ENCODE results near the gene ILF2. TPM values are rescaled to one million over a fixed set of nuclear protein-coding genes. Genes with fewer than 3 reads are reported as not detected.
"Not testable (repeated sequence)": the region's sequence is repeated elsewhere in the genome, so short reads cannot be mapped to it uniquely, and the experiment has no call there.

ILF2 gene
- total RNA-seq, result 148 TPM

GRCh38 chr1:153670859-153671627 lies at the start of gene ILF2:
ILF2 (minus strand) TSS chr1:153670993; CDS start chr1:153670922, 71 bp downstream.
- H3K36me3 ChIP-seq (ENCODE audit: control insufficient read depth in 3 of 3, insufficient read depth in 3 of 3, low read length in 3 of 3), result peaks cover 29 to 31% (median 31%) of the 10 kb centered on the region in 3 donors
- peak within 1 kb of the TSS; percentile 91 to 96 (median 94) for H3K9ac ChIP-seq (ENCODE audit: low read depth in 1 of 3, low read length in 3 of 3)
- H3K27me3 ChIP-seq (ENCODE audit: control insufficient read depth in 3 of 3, insufficient read depth in 3 of 3, low read length in 3 of 3), result no peaks in the 10 kb centered on the region
- no peaks in the 10 kb centered on the region for H3K9me3 ChIP-seq (ENCODE audit: control insufficient read depth in 3 of 3, low read length in 3 of 3)
- peak within 1 kb of the TSS; percentile 92 for H3K27ac ChIP-seq (ENCODE audit: low read depth, low read length)
- peak within 1 kb of the TSS; percentile 86 to 97 (median 95) for H3K4me3 ChIP-seq (ENCODE audit: low read length in 3 of 3)
- peaks cover 13 to 16% (median 15%) of the 10 kb centered on the region in 3 donors for H3K4me1 ChIP-seq (ENCODE audit: control insufficient read depth in 3 of 3, insufficient read depth in 3 of 3, low read length in 3 of 3)

GRCh38 chr1:153717330-153717729 lies 46.5 kb upstream of the ILF2 start:
- H3K27me3 ChIP-seq (ENCODE audit: control insufficient read depth in 3 of 3, insufficient read depth in 3 of 3, low read length in 3 of 3), result no peaks in the 10 kb centered on the region
- H3K4me1 ChIP-seq (ENCODE audit: control insufficient read depth in 3 of 3, insufficient read depth in 3 of 3, low read length in 3 of 3), result no peaks in the 10 kb centered on the region
- H3K27ac ChIP-seq (ENCODE audit: low read depth, low read length), result no peak overlapping the region
- H3K4me3 ChIP-seq (ENCODE audit: low read length in 3 of 3), result no peak overlapping the region
- H3K9me3 ChIP-seq (ENCODE audit: control insufficient read depth in 3 of 3, low read length in 3 of 3), result no peaks in the 10 kb centered on the region
- H3K36me3 ChIP-seq (ENCODE audit: control insufficient read depth in 3 of 3, insufficient read depth in 3 of 3, low read length in 3 of 3), result no peaks in the 10 kb centered on the region
- H3K9ac ChIP-seq (ENCODE audit: low read depth in 1 of 3, low read length in 3 of 3), result no peak overlapping the region

- H3K9ac ChIP-seq (ENCODE audit: low read depth in 1 of 3, low read length in 3 of 3); H3K4me3 ChIP-seq (ENCODE audit: low read length in 3 of 3); H3K9me3 ChIP-seq (ENCODE audit: control insufficient read depth in 3 of 3, low read length in 3 of 3); H3K4me1 ChIP-seq (ENCODE audit: control insufficient read depth in 3 of 3, insufficient read depth in 3 of 3, low read length in 3 of 3); H3K36me3 ChIP-seq (ENCODE audit: control insufficient read depth in 3 of 3, insufficient read depth in 3 of 3, low read length in 3 of 3); H3K27me3 ChIP-seq (ENCODE audit: control insufficient read depth in 3 of 3, insufficient read depth in 3 of 3, low read length in 3 of 3); H3K27ac ChIP-seq (ENCODE audit: low read depth, low read length): not testable (repeated sequence)
These were observed 45.4 kb upstream of the ILF2 start for GRCh38 chr1:153716211-153716610.

GRCh38 chr1:153711026-153711425 lies 40.2 kb upstream of the ILF2 start:
- no peaks in the 10 kb centered on the region for H3K9me3 ChIP-seq (ENCODE audit: control insufficient read depth in 3 of 3, low read length in 3 of 3)
- H3K27me3 ChIP-seq (ENCODE audit: control insufficient read depth in 3 of 3, insufficient read depth in 3 of 3, low read length in 3 of 3), result no peaks in the 10 kb centered on the region
- H3K4me3 ChIP-seq (ENCODE audit: low read length in 3 of 3), result no peak overlapping the region
- no peaks in the 10 kb centered on the region for H3K36me3 ChIP-seq (ENCODE audit: control insufficient read depth in 3 of 3, insufficient read depth in 3 of 3, low read length in 3 of 3)
- no peak overlapping the region for H3K9ac ChIP-seq (ENCODE audit: low read depth in 1 of 3, low read length in 3 of 3)
- no peaks in the 10 kb centered on the region for H3K4me1 ChIP-seq (ENCODE audit: control insufficient read depth in 3 of 3, insufficient read depth in 3 of 3, low read length in 3 of 3)
- no peak overlapping the region for H3K27ac ChIP-seq (ENCODE audit: low read depth, low read length)

GRCh38 chr1:153705484-153705883 lies 34.7 kb upstream of the ILF2 start:
- H3K27ac ChIP-seq (ENCODE audit: low read depth, low read length), result no peak overlapping the region
- H3K4me1 ChIP-seq (ENCODE audit: control insufficient read depth in 3 of 3, insufficient read depth in 3 of 3, low read length in 3 of 3), result no peaks in the 10 kb centered on the region
- H3K9me3 ChIP-seq (ENCODE audit: control insufficient read depth in 3 of 3, low read length in 3 of 3), result no peaks in the 10 kb centered on the region
- H3K27me3 ChIP-seq (ENCODE audit: control insufficient read depth in 3 of 3, insufficient read depth in 3 of 3, low read length in 3 of 3), result no peaks in the 10 kb centered on the region
- no peak overlapping the region for H3K4me3 ChIP-seq (ENCODE audit: low read length in 3 of 3)
- H3K36me3 ChIP-seq (ENCODE audit: control insufficient read depth in 3 of 3, insufficient read depth in 3 of 3, low read length in 3 of 3), result no peaks in the 10 kb centered on the region
- no peak overlapping the region for H3K9ac ChIP-seq (ENCODE audit: low read depth in 1 of 3, low read length in 3 of 3)

GRCh38 chr1:153699768-153700167 lies 29.0 kb upstream of the ILF2 start:
- H3K27me3 ChIP-seq (ENCODE audit: control insufficient read depth in 3 of 3, insufficient read depth in 3 of 3, low read length in 3 of 3), result no peaks in the 10 kb centered on the region
- no peak overlapping the region for H3K27ac ChIP-seq (ENCODE audit: low read depth, low read length)
- H3K9me3 ChIP-seq (ENCODE audit: control insufficient read depth in 3 of 3, low read length in 3 of 3), result no peaks in the 10 kb centered on the region
- H3K4me3 ChIP-seq (ENCODE audit: low read length in 3 of 3), result no peak overlapping the region
- H3K36me3 ChIP-seq (ENCODE audit: control insufficient read depth in 3 of 3, insufficient read depth in 3 of 3, low read length in 3 of 3), result no peaks in the 10 kb centered on the region
- H3K4me1 ChIP-seq (ENCODE audit: control insufficient read depth in 3 of 3, insufficient read depth in 3 of 3, low read length in 3 of 3), result peaks cover 6 to 11% (median 6%) of the 10 kb centered on the region in 3 donors
- no peak overlapping the region for H3K9ac ChIP-seq (ENCODE audit: low read depth in 1 of 3, low read length in 3 of 3)

GRCh38 chr1:153698923-153699714 lies 28.3 kb upstream of the ILF2 start:
- H3K36me3 ChIP-seq (ENCODE audit: control insufficient read depth in 3 of 3, insufficient read depth in 3 of 3, low read length in 3 of 3), result no peaks in the 10 kb centered on the region
- H3K9me3 ChIP-seq (ENCODE audit: control insufficient read depth in 3 of 3, low read length in 3 of 3), result no peaks in the 10 kb centered on the region
- peak overlapping the region; percentile 59 for H3K27ac ChIP-seq (ENCODE audit: low read depth, low read length)
- H3K9ac ChIP-seq (ENCODE audit: low read depth in 1 of 3, low read length in 3 of 3), result no peak overlapping the region
- no peak overlapping the region for H3K4me3 ChIP-seq (ENCODE audit: low read length in 3 of 3)
- H3K4me1 ChIP-seq (ENCODE audit: control insufficient read depth in 3 of 3, insufficient read depth in 3 of 3, low read length in 3 of 3), result peaks cover 6 to 11% (median 6%) of the 10 kb centered on the region in 3 donors
- H3K27me3 ChIP-seq (ENCODE audit: control insufficient read depth in 3 of 3, insufficient read depth in 3 of 3, low read length in 3 of 3), result no peaks in the 10 kb centered on the region

GRCh38 chr1:153698020-153698922 lies 27.5 kb upstream of the ILF2 start:
- peak overlapping the region in 1 of 3 donors; percentile 3 for H3K4me3 ChIP-seq (ENCODE audit: low read length in 3 of 3)
- H3K27me3 ChIP-seq (ENCODE audit: control insufficient read depth in 3 of 3, insufficient read depth in 3 of 3, low read length in 3 of 3), result no peaks in the 10 kb centered on the region
- H3K9ac ChIP-seq (ENCODE audit: low read depth in 1 of 3, low read length in 3 of 3), result peak overlapping the region; percentile 40 to 54 (median 51)
- no peaks in the 10 kb centered on the region for H3K36me3 ChIP-seq (ENCODE audit: control insufficient read depth in 3 of 3, insufficient read depth in 3 of 3, low read length in 3 of 3)
- peaks cover 6 to 11% (median 6%) of the 10 kb centered on the region in 3 donors for H3K4me1 ChIP-seq (ENCODE audit: control insufficient read depth in 3 of 3, insufficient read depth in 3 of 3, low read length in 3 of 3)
- peak overlapping the region; percentile 74 for H3K27ac ChIP-seq (ENCODE audit: low read depth, low read length)
- H3K9me3 ChIP-seq (ENCODE audit: control insufficient read depth in 3 of 3, low read length in 3 of 3), result no peaks in the 10 kb centered on the region

- Histone ChIP-seq H3K27me3 (ENCODE audit: control insufficient read depth in 3 of 3, insufficient read depth in 3 of 3, low read length in 3 of 3) (no peaks in the 10 kb centered on the region), H3K36me3 (ENCODE audit: control insufficient read depth in 3 of 3, insufficient read depth in 3 of 3, low read length in 3 of 3) (no peaks in the 10 kb centered on the region), H3K4me1 (ENCODE audit: control insufficient read depth in 3 of 3, insufficient read depth in 3 of 3, low read length in 3 of 3) (peaks cover 6 to 11% (median 6%) of the 10 kb centered on the region in 3 donors), H3K4me3 (ENCODE audit: low read length in 3 of 3) (peak overlapping the region in 1 of 3 donors; percentile 30), H3K9me3 (ENCODE audit: control insufficient read depth in 3 of 3, low read length in 3 of 3) (no peaks in the 10 kb centered on the region), H3K27ac (ENCODE audit: low read depth, low read length) (peak overlapping the region; percentile 74), H3K9ac (ENCODE audit: low read depth in 1 of 3, low read length in 3 of 3) (peak overlapping the region; percentile 40 to 54 (median 51))
These were observed 26.6 kb upstream of the ILF2 start for GRCh38 chr1:153697191-153698019.
